Fibroblast of skin of abdomen (primary cell): ENCODE data around the gene LIPH. TPM values are rescaled to one million over a fixed set of nuclear protein-coding genes. Genes with fewer than 3 reads are reported as not detected.
"Not testable (repeated sequence)": the region's sequence is repeated elsewhere in the genome, so short reads cannot be mapped to it uniquely, and the experiment has no call there.

ENCODE experiments used
- DNase-seq: peaks from one replicate; pipeline ENCODE4 v3.0.0-alpha.2; 2013
- polyA plus RNA-seq, 2 experiments: library from polyadenylated mRNA; unstranded; fragments of 120-200 nt; gene quantifications; one replicate each; pipeline ENCODE4 v1.2.1, GENCODE V29; 2013; ENCODE audit not compliant: insufficient read length in 2 of 2

The LIPH gene
- polyA plus RNA-seq (2013, experiment 1 of 2; ENCODE audit: insufficient read length) = 0.03 TPM
- polyA plus RNA-seq (2013, experiment 2 of 2; ENCODE audit: insufficient read length) = 0.04 TPM

DNA sequence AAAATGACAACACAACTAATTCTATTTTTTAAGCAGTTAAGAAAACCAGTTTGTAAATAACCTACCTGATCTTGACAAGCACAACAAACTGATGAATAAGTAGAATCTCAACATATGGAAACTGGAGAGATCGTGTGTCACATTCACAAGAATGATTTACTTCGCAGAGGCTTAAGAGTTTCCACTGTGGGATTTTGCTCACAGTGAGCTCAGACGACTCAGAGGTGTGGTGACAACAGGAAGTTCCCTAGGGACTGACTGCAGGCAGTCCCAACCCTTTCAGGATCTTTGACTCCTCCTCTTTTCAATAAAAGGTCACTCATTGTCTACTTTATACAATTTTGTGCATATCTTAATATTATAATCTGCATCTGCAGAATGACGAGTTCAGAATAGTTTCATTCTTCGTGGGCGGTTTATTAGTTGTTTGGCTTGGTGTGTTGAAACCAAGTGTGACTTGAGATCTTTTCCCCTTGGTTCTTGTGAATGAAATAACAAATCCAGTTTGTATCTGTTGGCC, at the start of gene LIPH:
TSS of gene LIPH (minus strand) at position 231 of the 520 bp plus-strand sequence. CDS start at position 114, 117 bp downstream.
- peak; percentile 14 for DNase-seq

DNA sequence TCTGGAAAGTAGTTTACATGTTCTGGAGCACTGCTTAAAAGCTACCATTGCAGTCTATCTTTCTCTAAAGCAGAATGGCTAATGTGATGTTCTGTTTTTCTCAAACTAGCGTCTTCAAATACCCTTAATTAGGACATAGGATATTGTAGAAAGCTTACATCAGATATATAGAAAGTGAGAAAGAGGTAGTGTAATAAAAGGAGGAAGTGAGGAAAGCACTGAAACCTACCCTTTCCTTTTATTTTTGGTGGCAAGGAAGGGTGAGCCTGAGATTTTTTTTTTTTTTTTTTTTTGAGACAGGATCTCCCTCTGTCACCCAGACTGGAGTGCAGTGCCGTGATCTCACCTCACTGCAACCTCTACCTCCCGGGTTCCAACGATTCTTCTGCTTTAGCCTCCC, 43.1 kb upstream of the LIPH start:
- no peak for DNase-seq

DNA sequence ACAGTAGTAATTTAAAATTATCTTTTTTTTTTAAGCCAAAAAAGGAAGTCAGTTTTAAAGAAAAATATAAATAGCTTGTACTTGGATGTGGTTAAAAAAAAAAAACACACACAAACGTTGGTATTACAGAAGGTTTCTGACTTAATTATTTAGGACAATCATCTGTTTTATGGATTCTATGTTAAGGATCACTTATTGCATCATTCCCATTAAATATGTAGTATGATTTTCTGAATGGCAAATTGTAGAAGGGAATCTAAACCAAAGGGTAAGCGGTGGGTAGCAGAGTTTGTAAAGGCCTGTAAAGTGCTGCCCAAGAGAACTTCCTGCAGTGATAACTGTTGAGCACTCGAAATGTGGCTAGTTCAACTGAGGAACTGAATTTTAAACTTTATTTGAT, 41.7 kb upstream of the LIPH start:
- no peak for DNase-seq

DNA sequence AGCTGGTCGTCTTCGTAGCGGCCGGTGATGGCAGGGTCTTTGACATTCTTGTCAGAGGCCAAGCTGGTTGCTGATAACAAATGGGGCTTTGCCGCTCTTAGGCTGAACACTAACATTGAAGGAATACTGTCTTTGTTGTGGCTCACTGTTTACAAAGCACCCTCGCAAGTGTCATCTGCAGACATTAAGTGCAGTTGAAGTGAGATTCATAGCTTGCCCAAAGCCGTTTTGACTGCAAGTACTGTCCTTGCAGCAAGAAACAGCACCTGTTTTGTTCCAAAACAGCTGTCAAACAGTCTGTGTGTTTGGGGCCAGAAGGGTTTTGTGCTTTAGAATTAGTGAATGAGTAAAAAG, 34.3 kb upstream of the LIPH start:
- no peak for DNase-seq

DNA sequence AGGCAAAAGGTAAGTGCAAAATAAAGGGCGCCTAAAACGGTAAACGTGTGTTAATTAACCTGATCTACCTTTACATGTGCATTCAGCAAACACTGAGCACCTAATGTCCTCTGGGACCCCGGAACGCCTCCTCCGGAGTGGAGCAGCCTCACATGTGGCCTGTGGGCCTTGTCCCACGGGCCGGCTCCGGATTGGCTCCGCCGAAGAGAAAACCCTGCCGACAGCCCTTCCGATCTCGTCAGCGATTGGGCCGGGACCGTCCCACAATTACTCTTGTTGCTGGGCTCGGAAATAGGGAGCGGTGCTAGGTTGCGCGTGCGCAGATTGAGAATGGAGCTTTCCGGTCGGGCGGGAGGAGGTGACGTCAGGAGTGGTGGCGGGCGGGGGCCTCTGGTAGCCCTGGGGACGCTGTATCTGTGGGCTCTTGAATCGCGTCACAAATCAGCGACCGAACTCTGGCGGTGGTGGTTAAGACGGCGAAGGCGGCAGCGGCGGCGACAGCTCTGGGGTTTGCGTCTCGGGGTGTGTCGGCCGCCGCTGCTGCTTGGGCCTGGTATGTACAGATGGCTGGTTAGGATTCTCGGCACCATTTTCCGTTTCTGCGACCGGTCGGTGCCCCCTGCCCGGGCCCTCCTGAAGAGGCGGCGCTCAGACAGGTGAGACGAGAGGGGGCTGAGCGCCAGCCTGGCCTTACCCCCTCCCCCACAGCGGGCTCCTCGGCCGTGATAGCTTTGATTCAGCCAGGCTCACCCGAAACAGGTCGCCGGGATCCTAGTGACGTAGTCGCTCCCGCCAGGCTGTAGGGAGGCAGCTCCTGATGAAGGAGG, 33.7 kb upstream of the LIPH start, which contains the start of gene SENP2:
TSS of gene SENP2 (plus strand) at position 437 of the 827 bp plus-strand sequence. CDS start at position 556, 119 bp downstream.
- peak; percentile 99 for DNase-seq

DNA sequence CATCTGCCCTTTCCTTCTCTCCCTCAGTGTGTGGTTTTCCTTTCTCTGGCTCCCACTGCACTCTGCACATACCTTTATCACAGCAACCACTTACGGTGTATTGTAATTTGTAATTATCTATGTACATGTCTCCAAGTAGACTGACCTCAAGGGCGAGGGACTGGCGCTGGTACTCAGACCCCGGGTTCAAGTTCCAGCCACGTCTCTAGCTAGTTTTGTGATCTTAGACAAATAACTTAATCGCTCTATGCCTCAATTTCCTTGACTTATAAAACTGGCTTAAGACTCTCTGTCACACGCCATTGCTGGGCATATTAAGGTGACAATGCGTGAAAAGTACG, 33.1 kb upstream of the LIPH start:
- no peak for DNase-seq

DNA sequence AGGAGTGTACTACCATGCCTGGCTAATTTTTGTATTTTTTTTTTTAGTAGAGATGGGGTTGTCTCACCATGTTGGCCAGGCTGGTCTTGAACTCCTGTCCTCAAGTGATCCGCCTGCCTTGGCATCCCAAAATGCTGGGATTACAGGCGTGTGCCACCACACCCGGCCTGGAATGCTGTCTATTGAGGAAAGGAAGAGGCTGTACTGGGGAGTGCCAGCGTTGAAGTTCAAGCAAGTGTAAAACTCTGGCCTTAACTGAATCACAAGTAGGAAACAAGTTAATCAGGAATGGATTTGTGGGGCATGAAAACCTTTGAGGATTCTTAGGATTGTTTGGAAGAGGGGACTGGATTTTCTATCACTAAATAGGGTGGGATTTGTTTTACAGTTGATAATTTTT, 32.3 kb upstream of the LIPH start:
- no peak for DNase-seq

DNA sequence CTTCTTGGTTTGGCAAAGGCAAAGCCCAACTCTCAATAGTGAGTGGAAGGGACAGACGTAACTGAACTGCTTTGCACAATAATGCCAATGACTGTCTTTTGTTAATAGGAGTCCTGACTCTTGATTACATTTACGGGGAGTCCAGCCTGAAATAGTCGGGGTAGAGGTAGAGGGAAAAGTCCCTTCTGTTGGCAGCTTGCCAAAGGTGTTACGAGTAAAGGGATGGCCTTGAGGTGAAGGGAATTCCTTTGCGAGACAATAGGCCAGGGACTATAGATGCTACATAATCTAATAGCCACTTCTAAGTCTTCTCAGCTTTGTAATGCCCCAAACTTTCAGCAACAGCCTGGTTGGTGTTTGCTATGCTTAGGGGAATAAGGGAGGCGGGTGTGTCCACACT, 31.5 kb upstream of the LIPH start:
- no peak for DNase-seq

DNA sequence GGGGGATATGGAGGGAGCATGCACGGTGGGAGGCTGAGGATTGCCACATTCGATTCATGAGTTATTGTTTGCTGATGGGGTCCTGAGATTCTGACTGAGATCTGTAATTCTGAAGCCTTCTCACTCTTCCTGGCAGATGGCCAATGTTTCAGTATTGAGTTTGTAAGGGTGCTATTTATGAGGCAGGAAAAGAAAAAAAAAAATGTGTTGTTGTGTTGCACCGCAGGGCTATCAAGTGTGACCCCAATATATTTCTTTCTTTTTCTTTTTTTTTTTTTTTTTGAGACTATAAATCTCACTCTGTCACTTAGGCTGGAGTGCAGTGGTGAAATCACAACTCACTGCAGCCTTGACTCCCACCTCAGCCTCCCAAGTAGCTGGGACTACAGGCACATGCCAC, 30.5 kb upstream of the LIPH start:
- no peak for DNase-seq

DNA sequence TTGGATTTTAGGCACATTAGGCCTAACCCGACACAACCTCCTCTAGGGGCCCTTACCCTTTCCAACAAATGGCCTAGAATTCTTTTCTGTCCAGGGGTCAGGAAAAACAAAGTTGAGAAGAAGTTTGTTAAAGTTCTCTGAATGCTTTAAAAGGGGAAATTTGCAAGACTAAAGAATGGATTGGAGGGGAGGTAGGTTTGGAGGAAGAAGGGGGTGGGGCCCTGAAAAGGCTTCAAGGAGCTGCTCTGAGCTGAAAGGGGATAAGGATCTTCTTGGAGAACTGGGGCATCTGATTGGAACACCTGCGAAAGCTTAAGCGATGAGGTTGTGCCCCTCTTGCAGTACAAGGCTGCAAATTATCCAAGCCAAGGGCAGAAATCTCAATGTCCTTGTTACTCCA, 29.8 kb upstream of the LIPH start:
- no peak for DNase-seq

DNA sequence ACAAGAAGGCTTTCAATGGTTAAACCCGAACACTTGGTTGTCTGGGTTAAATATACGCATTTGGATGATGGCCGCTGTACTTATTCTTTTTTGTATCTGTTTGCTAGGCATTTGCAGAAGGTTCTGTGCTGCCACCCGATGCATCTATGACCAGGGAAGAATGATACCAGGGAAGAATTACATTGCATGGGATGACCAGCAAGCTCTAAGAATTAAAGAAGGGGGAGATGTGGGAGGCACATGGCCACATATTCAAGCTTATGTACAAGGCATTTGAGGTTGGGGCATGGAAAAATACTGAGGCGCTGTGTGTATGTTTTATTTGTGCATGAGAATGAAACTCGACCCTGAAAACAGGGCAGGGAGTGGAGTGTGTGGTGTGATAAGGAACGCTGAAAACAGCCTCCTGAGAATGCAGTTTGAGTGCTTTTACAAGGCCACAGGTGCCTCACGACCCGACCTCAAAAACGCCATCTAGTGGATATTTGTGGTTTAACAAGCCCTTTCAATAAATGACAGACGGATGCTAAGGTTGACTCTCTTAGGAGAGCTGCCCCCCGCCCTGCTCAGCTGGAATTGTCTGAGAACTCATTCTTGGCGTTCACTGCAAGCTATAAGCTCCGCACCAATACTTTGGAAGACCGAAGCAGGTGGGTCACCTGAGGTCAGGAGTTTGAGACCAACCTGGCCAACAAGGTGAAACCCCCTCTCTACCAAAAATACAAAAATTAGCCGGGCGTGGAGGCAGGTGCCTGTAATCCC, 22.9 kb upstream of the LIPH start:
- peak; percentile 22 for DNase-seq

DNA sequence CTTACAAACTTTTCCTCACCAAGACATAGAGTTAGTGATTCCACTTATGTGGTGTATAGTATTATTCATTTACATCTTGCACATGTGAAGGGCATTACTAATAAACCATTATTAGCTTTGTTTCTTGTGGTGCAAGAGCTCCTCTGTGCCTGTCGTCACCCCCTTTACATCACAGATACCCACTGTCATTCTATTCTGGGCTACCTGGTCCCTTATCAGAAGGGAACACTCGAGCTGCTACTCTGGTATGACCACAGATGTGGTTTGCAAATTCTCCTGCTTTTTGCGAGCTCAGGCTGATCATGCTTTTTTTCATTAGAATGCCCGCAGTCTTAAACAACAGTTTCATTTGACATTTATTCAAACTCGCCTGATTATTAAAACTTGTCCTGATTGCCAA, 19.8 kb upstream of the LIPH start:
- no peak for DNase-seq

DNA sequence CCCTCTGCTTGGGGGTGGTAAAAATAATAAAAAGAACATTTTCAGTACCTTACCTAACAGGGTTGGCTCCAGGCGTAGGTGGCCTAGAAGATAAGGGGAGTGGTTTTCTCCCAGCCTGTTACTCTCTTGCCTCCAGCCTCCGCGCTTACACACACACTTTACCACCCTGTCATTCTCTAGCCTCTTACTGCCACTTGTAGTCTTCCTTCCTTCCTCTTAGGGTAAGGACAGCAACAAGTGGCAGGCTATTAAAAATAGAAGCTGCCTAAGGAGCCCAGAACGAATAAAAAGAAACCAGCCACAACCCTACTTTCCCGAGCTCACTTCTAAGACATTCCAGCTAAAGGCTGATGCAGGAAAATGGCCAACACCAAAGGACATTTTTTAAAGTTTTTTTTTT, 9.6 kb upstream of the LIPH start:
- no peak for DNase-seq

DNA sequence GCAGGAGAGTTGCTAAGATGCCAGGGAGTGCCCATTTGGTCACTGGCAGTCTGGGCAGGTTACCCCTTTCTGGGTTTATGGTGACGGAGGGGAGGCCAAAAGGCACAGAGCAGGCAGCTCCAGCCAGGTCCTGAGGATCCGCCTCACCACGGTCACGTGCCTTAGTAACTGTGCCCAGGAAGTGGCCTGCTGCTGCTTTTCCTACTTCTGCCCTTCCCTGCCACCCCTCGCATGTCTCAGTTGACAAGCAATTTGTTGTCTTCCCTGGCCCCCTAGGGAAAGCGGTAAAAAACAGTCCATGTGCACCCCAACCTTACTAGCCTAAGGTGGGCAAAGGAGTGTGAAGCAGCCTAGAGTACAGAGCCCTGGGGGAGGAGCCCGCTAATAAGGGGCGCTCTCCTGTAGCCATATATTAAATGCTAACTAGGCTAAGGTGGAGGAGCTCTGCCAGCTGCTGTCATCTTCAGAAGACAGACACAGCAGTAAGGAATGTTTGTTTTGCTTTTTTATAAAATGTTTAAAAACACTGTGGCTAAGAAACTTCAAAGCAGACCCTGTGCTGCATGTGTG, 9.1 kb upstream of the LIPH start:
- DNase-seq = no peak

DNA sequence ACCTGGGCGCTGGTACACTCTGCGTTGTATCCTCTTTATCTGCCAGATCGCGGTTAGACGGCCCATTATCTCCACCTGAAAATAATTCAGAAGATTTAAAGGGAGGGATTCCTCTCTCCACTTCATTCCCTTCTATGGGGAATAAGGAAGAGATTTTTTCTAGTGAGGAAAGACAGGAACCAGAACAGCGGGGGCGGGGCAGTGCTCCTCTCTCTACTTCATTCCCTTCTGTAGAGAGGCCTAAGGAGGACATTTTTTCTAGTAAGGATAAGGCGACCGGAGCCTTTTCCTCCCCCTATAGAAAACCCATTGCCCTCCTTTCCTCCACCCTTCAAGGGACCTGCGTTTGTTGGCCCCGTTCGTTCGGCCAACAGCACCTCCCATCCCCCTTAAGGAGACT, 8.3 kb upstream of the LIPH start:
- no peak for DNase-seq

DNA sequence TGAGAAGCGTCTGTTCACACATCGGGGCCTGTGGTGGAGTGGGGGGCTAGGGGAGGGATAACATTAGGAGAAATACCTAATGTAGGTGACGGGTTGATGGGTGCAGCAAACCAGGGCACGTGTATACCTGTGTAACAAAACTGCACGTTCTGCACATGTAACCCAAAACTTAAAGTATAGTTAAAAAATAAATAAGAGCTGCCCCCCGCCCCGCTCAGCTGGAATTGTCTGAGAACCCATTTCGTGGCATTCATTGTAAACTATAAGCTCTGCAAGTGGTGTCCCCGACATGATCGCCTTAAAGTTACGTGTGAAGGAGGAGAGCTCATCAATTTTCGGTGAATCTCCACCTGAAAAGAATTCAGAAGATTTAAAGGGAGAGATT, 7.3 kb upstream of the LIPH start:
- DNase-seq = no peak

DNA sequence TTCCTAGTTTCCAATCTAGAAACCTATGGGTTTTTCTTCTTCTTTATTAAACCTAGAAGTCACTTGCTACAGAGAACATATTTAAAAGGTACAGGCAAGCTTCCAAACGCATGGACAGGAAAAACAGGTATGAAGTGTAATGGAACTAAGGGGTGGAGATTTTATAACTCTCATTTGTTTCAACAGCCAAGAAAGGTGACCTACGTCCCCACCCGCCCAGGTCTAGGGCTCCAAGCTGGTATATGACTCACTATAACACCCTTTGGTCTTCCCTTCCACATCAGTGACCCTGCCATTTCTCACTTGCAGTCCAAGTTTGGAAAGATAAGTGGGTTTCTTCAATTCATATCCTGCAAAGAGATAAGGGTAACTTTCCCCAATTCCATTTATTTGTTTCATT, 6.0 kb upstream of the LIPH start:
- no peak for DNase-seq

DNA sequence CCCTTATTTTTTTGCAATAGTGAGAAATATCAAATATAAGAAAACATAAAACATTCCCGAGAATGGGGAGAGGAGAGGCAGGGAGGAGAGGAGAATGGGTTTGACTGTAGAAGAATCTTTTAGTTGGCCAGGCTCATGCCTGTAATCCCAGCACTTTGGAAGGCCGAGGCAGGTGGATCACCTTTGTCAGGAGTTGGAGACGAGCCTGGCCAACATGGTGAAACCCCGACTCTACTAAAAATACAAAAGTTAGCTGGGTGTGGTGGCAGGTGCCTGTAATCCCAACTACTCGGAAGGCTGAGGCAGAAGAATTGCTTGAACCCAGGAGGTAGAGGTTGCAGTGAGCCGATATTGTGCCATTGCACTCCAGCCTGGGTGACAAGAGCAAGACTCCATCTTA, 4.3 kb upstream of the LIPH start:
- DNase-seq = not testable (repeated sequence)

DNA sequence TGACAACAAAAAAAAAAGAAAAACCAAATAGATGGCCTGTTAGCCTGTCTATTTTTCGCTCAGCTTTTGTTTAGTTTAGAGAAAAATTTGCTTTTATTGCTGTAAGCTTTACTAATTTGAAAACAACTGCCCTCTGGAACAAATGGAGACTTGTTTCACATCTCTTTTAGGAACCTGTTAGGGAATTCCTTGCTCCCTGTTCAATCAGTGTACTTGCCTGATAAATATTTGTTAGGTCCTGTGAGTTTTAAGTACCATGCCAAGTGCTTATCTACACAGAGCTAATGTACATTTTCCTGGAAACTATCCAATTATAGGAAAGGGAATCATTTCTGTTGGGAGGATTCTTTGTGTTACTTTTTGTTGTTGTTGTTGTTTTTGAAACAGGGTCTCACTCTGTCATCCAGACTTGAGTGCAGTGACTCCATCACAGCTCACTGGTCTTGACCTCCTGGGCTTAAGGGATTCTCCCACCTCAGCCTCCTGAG, 3.5 kb upstream of the LIPH start:
- no peak for DNase-seq

DNA sequence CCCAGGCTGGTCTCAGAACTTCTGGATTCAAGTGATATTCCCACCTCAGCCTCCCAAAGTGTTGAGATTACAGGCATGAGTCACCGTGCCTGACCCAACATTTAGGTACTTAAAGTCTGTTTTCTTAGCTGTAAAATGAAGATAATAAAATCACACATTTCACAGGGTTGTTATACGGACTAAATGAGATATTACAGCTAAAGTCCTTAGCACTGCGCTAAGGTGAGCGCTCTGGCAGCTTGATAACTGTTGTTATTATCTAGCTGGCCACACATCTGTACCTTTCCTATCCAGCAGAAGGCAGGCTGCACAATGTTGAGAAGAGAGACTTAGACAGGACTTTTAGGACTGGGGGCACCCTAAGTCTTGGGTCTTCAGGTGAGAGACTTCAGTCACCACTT, 2.7 kb upstream of the LIPH start:
- no peak for DNase-seq

DNA sequence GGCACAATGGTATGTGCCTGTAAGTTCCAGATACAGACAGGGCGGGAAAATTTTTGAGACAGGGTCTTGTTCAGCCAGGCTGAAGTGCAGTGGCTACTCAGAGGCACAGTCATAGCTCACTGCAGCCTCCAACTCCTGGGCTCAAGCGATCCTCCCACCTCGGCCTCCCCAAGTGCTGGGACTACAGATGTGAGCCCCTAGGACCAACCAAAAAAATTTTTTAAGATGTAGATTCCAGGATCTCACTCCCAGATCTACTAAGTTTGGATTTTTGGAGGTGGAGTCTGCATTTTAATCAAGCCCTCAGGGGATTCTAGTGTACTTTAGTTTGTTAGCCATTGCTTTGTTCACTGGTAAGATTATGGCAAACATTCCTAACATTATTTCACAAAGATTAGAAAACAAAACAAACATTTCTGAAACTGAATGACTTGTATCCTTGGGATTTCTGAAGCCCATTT, 2.7 kb downstream of the LIPH start:
- peak; percentile 5 for DNase-seq

DNA sequence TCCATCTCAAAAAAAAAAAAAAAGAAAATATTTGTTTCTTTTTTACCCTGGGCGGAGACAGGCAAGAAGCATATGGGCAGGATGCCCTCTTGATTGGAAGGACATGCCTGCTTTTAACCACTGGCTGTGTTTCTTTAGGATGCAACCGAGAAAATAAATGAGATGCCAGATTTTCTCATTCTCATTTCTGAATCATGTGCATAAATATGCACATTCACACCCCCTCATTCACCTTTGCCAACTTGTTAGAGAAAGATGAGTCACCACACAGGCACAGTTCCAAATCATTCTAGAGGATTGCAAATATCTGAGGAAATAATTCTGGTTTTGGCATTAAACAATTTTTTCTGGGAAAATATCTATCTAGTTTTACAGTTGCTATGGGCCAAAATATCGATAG, 3.3 kb downstream of the LIPH start:
- peak; percentile 95 for DNase-seq

DNA sequence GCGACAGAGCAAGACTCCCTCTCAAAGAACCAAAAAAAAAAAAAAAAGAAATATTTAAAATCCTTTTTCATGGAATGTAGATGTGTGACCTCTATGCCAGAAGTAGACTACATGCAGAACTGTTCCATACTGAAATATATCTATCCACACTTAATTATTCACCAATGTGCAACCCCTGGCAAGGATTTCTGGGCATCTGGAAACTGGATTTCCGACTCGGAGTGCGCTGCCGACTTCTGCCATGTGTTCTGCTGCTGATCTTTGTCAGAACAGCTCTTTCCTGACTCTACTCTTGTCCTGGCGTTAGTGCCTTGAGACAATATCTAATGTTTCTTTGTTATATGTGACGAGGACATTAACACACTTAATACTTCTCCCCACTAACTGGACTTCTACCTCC, 11.7 kb downstream of the LIPH start:
- DNase-seq = no peak
